Left cardiac atrium (tissue), 4 donors: Measurements from ENCODE around the gene NOP10. TPM values are rescaled to one million over a fixed set of nuclear protein-coding genes. Genes with fewer than 3 reads are reported as not detected.
A peak's percentile ranks its signal among the peaks of the same experiment; 100 is the strongest.
"Not testable (repeated sequence)": the region's sequence is repeated elsewhere in the genome, so short reads cannot be mapped to it uniquely, and the experiment has no call there.

Experiments used
- ATAC-seq, 2 donors: fragments of 200-7000 bp; cut with Tn5 transposase; one replicate each; pipeline ENCODE4 v1.9.1; 2020; ENCODE audit warnings: mild to moderate bottlenecking in 2 of 2, moderate library complexity in 2 of 2
- DNase-seq: peaks from one replicate; pipeline ENCODE4 v3.0.0-alpha.2; 2020
- intact Hi-C, 2 donors: fragments of 100-400 bp; cut with DNase I; formaldehyde crosslinking; loops; one replicate each; pipeline versions ENCODE4 v1.14.1 to v1.15.1; 2022 to 2023
- long read RNA-seq: library from polyadenylated mRNA; unstranded; transcript quantifications from one replicate; pipeline ENCODE4 v2.0.0, GENCODE V29; 2021
- total RNA-seq, 2 donors: library from RNA; stranded (reverse); fragmentation: NEBNext Ultra II Directional; extraction: Animal tissue kit (Norgen Biotek cat#: 25700); gene quantifications; one replicate each; pipeline ENCODE4 v1.2.1, GENCODE V29; 2021
- donor health status: DM: no; HTN: yes; CAD: no.
- donor health status: DM: no; HTN: yes; CAD: no; lungs with severe emphysema.
- donor health status: DM: yes; HTN: yes; CAD: no.
- donor health status: Dilated cardiomyopathy.

The NOP10 gene
- total RNA-seq = 100 to 1,000 TPM; 109 to 117 TPM
- long read RNA-seq, partial matches to known transcripts = 0 of 4 reads
- long read RNA-seq, other reads (novel, unspliced or antisense) = 0 of 4 reads

- intact Hi-C loops = no loop called here
- DNase-seq = peak; percentile 93
- ATAC-seq = peak; percentile 94 to 95
Measured at GRCh38 chr15:34342737-34343575, at the start of gene NOP10, which contains the start of gene NUTM1. NOP10 (minus strand) TSS chr15:34343136; CDS start chr15:34343073, 63 bp downstream. NUTM1 (plus strand) TSS chr15:34343315; CDS start chr15:34343697, 382 bp downstream.

- ATAC-seq, intact Hi-C loops, DNase-seq: not testable (repeated sequence)
Measured at GRCh38 chr15:34389594-34390086, 46.7 kb upstream of the NOP10 start.

- peak; percentile 15 to 65 for ATAC-seq
- intact Hi-C loops, DNase-seq: not testable (repeated sequence)
Measured at GRCh38 chr15:34381829-34382521, 39.0 kb upstream of the NOP10 start.

- ATAC-seq, DNase-seq, intact Hi-C loops: not testable (repeated sequence)
Measured at GRCh38 chr15:34380491-34380890, 37.6 kb upstream of the NOP10 start.

- ATAC-seq = no peak
- intact Hi-C loops = no loop called here
- DNase-seq = no peak
Measured at GRCh38 chr15:34376856-34377255, 33.9 kb upstream of the NOP10 start.

GRCh38 chr15:34375541-34375940 lies 32.6 kb upstream of the NOP10 start:
- ATAC-seq, DNase-seq, intact Hi-C loops: not testable (repeated sequence)

- intact Hi-C loops = no loop called here
Measured at GRCh38 chr15:34374816-34375215, 31.9 kb upstream of the NOP10 start.

GRCh38 chr15:34373951-34374350 lies 31.0 kb upstream of the NOP10 start:
- intact Hi-C loops = no loop called here
- DNase-seq = no peak
- no peak for ATAC-seq

More at GRCh38 chr15:34374816-34375215, 31.9 kb upstream of the NOP10 start:
- DNase-seq (no peak), ATAC-seq (no peak)

- no peak for ATAC-seq
- no peak for DNase-seq
- intact Hi-C loops = no loop called here
Measured at GRCh38 chr15:34370643-34371042, 27.7 kb upstream of the NOP10 start.

GRCh38 chr15:34370129-34370528 lies 27.2 kb upstream of the NOP10 start:
- no peak for ATAC-seq
- intact Hi-C loops = no loop called here

GRCh38 chr15:34367101-34368081 lies 24.5 kb upstream of the NOP10 start, which contains the start of gene LPCAT4:
LPCAT4 (minus strand) TSS chr15:34367196; CDS start chr15:34367100, 96 bp downstream.
- peak; percentile 97 for ATAC-seq
- DNase-seq = peak; percentile 92
- intact Hi-C loops = loop anchor here in 1 of 2 donors (5.0 to 10.0 kb wide), 2 partner anchors 125 to 263 kb away; partner anchors contain the start of genes EMC7 and PGBD4

More at GRCh38 chr15:34370129-34370528, 27.2 kb upstream of the NOP10 start:
- DNase-seq = no peak

GRCh38 chr15:34366271-34367065 lies 23.5 kb upstream of the NOP10 start:
- DNase-seq (peak; percentile 74), ATAC-seq (peak; percentile 66 to 74)
- intact Hi-C loops = loop anchor here in 1 of 2 donors (5.0 to 10.0 kb wide), 2 partner anchors 124 to 262 kb away; partner anchors contain the start of genes EMC7 and PGBD4

GRCh38 chr15:34365836-34366235 lies 22.9 kb upstream of the NOP10 start:
- intact Hi-C loops = loop anchor here in 1 of 2 donors (5.0 to 10.0 kb wide), 2 partner anchors 124 to 261 kb away; partner anchors contain the start of genes EMC7 and PGBD4
- no peak for DNase-seq
- ATAC-seq = no peak

- ATAC-seq (no peak), DNase-seq (peak; percentile 56)
- intact Hi-C loops = loop anchor here in 1 of 2 donors (5.0 to 10.0 kb wide), 2 partner anchors 123 to 260 kb away; partner anchors contain the start of genes EMC7 and PGBD4
Measured at GRCh38 chr15:34365091-34365825, 22.3 kb upstream of the NOP10 start.

GRCh38 chr15:34364041-34364440 lies 21.1 kb upstream of the NOP10 start:
- DNase-seq (no peak), ATAC-seq (no peak)
- intact Hi-C loops = loop anchor here in 1 of 2 donors (10.0 kb wide), 1 partner anchor 259 kb away; the partner anchor contains the start of genes EMC7 and PGBD4
